ENCODE data around the gene ZDHHC5.

The ZDHHC5 gene

GRCh38 chr11:57659669-57660068 is 8.2 kb upstream of the ZDHHC5 start:
- peaks cover 14 to 17% of the 10 kb centered on the region in 2 experiments for H3K4me1 ChIP-seq (ENCODE audit: control insufficient read depth in 1 of 2, insufficient read depth in 1 of 2, low read depth in 1 of 2, low read length in 1 of 2)
- H3K27me3 ChIP-seq: no peaks in the 10 kb centered on the region
- H3K9me3 ChIP-seq: no peaks in the 10 kb centered on the region
- no peak overlapping the region for H3K27ac ChIP-seq
- no peak overlapping the region for H3K4me3 ChIP-seq (ENCODE audit: low read depth in 1 of 2, low read length in 1 of 2)
- peaks cover 36% of the 10 kb centered on the region for H3K36me3 ChIP-seq
- TF ChIP-seq CTCF (IDR thresholded peaks at IDR 0.05): no peak

- peaks cover 36% of the 10 kb centered on the region for H3K36me3 ChIP-seq
- no peak overlapping the region for H3K27ac ChIP-seq
- no peaks in the 10 kb centered on the region for H3K9me3 ChIP-seq
- no peak for TF ChIP-seq CTCF (IDR thresholded peaks at IDR 0.05)
- no peak overlapping the region for H3K4me3 ChIP-seq (ENCODE audit: low read depth in 1 of 2, low read length in 1 of 2)
- no peaks in the 10 kb centered on the region for H3K27me3 ChIP-seq
- peaks cover 20 to 22% of the 10 kb centered on the region in 2 experiments for H3K4me1 ChIP-seq (ENCODE audit: control insufficient read depth in 1 of 2, insufficient read depth in 1 of 2, low read depth in 1 of 2, low read length in 1 of 2)
Observed at GRCh38 chr11:57662893-57663292, 5.0 kb upstream of the ZDHHC5 start.

- H3K9me3 ChIP-seq: no peaks in the 10 kb centered on the region
- no peak overlapping the region for H3K4me3 ChIP-seq (ENCODE audit: low read depth in 1 of 2, low read length in 1 of 2)
- TF ChIP-seq CTCF (IDR thresholded peaks at IDR 0.05): no peak
- H3K27me3 ChIP-seq: no peaks in the 10 kb centered on the region
- H3K4me1 ChIP-seq (ENCODE audit: control insufficient read depth in 1 of 2, insufficient read depth in 1 of 2, low read depth in 1 of 2, low read length in 1 of 2): peaks cover 18 to 21% of the 10 kb centered on the region in 2 experiments
- H3K27ac ChIP-seq: no peak overlapping the region
- peaks cover 36% of the 10 kb centered on the region for H3K36me3 ChIP-seq
Observed at GRCh38 chr11:57663975-57664374, 3.9 kb upstream of the ZDHHC5 start.

- no peak for TF ChIP-seq CTCF (IDR thresholded peaks at IDR 0.05)
Observed at GRCh38 chr11:57667117-57667735, 688 bp upstream of the ZDHHC5 start.

GRCh38 chr11:57668434-57668782 is 494 bp downstream of the ZDHHC5 start:
- H3K27ac ChIP-seq: peak overlapping the region; percentile 99
- H3K4me1 ChIP-seq (ENCODE audit: control insufficient read depth in 1 of 2, insufficient read depth in 1 of 2, low read depth in 1 of 2, low read length in 1 of 2): peaks cover 26 to 35% of the 10 kb centered on the region in 2 experiments
- H3K4me3 ChIP-seq (ENCODE audit: low read depth in 1 of 2, low read length in 1 of 2): peak overlapping the region; percentile 67 to 99
- peaks cover 16% of the 10 kb centered on the region for H3K36me3 ChIP-seq
- no peak for TF ChIP-seq CTCF (IDR thresholded peaks at IDR 0.05)
- no peaks in the 10 kb centered on the region for H3K27me3 ChIP-seq
- no peaks in the 10 kb centered on the region for H3K9me3 ChIP-seq

More at GRCh38 chr11:57667117-57667735, 688 bp upstream of the ZDHHC5 start:
- Histone ChIP-seq H3K4me1 (ENCODE audit: control insufficient read depth in 1 of 2, insufficient read depth in 1 of 2, low read depth in 1 of 2, low read length in 1 of 2) (peaks cover 26 to 35% of the 10 kb centered on the region in 2 experiments), H3K27me3 (no peaks in the 10 kb centered on the region), H3K27ac (peak overlapping the region; percentile 99), H3K36me3 (peaks cover 9% of the 10 kb centered on the region), H3K4me3 (ENCODE audit: low read depth in 1 of 2, low read length in 1 of 2) (peak overlapping the region; percentile 67 to 99), H3K9me3 (no peaks in the 10 kb centered on the region)
